Measurements from ENCODE around the gene FAM83B. TPM values are rescaled to one million over a fixed set of nuclear protein-coding genes. Genes with fewer than 3 reads are reported as not detected.
"Not testable (repeated sequence)": the region's sequence is repeated elsewhere in the genome, so short reads cannot be mapped to it uniquely, and the experiment has no call there.

Gene FAM83B
- total RNA-seq, 1 experiment from 2014 or later = not detected

DNA sequence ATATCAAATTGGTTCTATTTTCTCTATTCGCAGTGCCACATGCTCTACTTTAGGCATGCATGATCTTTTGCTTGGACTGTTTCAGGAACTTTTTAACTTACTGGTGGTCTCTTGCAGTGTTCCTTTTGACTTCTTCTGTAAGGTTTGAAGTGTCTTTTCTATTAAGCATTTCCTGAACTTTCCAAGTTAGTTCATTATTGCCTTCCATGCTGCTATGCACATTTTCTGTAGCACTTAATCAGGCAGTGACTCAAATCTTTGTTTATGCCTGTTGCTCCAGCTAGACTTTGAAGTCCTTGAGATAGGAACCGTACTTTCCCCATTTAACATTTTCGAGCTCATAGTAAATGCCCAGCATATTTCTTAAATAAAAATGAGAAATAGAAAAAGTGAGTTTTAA, 52.2 kb downstream of the FAM83B start:
- DNase-seq (ENCODE audit: low read depth) = no peak

DNA sequence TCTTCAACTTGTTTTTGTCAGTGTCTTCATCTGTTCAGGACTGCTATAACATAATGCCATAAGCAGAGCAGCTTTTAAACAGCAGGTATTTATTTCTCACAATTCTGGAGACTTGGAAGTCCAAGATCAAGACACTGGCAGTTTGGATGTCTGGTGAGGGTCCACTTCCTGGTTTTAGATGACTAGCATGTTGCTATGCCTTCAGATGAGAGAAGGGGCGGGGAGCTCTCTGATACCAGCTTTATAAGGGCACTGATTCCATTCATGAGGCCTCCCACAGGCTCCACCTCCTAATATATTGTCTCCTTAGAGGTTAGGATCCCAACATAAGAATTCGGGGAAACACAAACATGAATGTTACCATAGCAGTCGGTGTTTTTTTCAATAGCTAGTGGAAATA, 52.9 kb downstream of the FAM83B start:
- no peak for DNase-seq (ENCODE audit: low read depth)

DNA sequence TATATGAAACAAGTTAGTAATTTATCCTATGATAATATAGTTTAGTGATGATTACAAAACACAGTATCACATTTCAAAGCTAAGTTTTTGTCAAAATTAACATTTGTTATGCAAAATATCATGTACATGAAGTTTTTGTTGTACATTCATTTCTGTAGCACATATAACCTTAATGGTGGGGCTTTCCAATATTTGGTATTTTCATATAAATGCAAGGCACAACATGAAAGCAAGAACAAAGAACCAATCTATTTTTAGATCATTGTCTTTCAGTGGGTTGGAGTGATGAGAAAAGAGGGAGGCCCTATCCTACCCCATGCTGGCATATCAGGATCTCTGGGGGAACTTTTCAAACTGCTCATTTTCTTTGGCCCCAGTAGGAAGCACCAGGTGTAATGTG, 53.4 kb downstream of the FAM83B start:
- DNase-seq (ENCODE audit: low read depth) = no peak

DNA sequence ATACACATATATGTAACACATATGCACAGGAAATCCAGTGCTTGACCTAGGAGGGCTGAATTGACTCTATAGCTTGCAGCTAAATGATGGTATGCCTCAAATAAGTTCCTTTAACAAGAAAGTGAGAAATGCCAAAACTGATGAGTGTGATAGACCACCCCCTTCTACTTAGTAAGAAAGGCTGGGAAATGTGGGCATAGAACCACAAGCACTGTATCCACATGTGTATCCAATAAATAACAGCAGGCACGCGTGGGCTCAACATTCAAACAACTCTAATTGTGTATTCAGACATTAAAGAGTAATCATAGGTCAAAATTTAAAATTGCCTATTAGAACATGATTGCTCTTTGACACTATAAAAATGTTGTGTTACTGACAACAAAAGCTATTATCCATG, 54.1 kb downstream of the FAM83B start:
- no peak for DNase-seq (ENCODE audit: low read depth)

DNA sequence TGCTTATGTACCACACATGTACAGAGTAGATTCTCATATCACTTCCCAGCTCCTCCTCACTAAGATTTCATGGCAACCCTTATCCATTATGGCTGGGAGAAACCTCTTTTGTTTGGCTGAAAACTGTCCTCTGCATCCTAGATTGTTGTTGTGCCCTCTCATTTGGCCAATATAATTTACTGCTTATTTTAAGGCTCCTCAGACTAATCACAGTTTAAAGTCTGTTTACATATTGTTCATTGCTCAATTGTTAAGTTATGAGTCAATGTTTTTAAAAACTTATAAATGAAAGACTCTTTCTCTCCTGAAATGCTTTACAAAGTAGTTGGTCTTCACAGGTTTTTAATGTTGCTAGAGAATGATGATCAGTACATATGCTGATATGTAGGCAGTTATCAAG, 57.3 kb downstream of the FAM83B start:
- no peak for DNase-seq (ENCODE audit: low read depth)

DNA sequence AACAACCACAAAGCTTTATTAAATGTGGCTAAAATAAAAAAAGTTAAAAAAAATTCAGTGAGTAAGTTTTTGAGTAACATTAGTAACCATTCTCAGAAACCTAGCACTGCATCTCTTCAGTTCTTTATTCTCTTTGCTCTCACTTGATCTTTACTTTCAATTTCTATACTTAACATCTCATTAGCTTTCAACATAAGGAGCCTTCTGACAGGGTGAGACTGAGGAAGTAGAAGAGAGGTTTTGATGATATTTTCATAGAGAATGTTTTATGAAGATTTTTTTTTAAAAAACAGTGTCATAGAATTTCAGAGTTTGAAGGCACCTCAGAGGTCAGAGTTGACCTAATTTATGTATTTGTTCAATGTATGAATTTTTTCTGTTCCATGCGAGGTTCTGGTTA, 60.8 kb downstream of the FAM83B start:
- DNase-seq (ENCODE audit: low read depth) = no peak

DNA sequence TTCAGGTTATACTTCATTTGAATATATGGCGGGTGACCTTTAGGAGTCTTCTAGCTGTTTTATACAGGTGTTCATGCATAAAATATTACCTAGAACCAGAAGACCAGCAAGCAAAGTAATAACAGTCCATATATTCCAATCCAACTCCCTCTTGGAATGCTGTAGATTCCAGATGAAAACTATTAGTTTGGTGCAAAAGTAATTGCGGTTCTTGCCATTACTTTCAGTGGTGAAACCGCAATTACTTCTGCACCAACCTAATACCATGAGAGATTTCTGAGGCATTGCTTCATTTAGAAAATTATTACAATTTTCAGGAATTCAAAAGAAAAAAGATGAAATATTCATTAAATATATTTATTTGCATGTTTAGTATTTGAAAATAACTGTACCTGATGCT, 62.6 kb downstream of the FAM83B start:
- no peak for DNase-seq (ENCODE audit: low read depth)

DNA sequence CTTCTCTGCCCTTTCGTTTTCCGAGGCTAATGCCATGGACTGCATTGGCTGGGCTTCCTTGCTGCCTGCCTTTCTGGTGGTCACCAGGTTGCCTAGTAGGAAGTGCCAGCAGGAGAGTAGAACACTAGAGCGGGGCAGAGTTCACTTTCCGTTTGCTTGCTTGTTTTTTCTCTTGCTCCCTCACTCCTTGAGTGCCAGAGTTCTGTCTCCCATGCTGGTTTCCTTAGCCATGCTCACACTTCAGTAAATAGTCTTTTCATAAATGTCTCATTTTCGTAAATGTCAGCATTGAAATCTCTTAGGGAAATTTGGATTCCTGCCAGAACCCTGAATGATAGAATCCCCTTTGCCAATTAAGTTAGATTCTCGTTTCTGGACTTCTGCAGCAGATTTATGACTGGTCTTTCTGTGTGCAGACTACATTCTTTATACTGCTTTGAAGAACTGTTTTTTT, 63.9 kb downstream of the FAM83B start:
- DNase-seq (ENCODE audit: low read depth) = peak; percentile 1

DNA sequence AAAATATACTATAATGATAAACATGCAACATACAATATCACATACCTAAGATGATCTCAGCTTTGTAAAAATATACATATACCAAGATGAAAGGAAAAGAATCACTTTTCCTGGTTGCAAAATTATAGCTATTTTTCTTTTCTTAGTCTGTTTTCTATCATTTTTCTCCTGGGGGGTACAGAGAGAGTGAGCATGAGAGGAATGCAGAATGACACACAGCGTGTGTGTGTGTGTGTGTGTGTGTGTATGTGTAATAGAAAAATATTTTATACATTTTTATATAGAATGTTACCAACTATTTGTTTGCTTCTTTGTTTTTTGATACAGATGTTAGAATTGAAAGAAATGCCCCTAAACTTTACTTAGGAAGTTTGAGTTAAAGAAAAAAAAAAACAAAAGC, 64.3 kb downstream of the FAM83B start:
- DNase-seq (ENCODE audit: low read depth) = no peak

DNA sequence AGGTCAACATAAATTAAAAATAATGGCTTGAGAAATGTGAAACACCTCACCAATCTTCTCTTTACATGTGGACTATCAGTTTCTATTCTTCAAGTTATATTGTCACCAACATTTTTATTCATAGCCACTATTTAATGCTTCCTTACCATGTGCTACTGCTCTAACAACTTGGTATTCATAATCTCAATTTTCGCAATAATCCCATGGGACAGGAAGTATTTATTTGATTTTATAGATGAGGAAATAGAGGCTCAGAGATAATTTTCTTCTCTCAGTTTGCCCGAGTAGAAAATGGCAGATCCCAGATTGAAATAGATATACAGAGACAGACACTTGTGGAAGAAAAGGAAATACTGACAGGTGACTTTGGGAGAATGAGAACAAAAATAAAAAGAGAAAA, 66.6 kb downstream of the FAM83B start:
- DNase-seq (ENCODE audit: low read depth) = no peak

DNA sequence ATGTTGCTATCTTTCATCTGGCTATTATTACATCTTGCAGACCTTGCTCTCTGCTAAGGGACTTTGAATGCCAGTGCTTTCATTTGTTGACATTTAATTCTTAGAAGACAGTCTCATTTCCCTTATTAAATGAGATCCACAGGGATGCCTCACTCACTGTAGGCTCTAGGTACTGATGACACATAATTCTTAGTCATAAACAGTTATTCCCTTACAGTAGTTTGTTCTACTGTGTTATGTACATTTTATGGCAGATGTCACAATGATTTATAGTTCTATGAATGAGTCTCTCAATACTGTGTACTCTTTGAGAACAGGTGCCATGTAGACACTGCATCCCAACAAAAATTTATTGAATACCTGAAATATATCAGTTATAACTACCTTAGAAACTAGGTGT, 70.3 kb downstream of the FAM83B start:
- peak; percentile 3 for DNase-seq (ENCODE audit: low read depth)

DNA sequence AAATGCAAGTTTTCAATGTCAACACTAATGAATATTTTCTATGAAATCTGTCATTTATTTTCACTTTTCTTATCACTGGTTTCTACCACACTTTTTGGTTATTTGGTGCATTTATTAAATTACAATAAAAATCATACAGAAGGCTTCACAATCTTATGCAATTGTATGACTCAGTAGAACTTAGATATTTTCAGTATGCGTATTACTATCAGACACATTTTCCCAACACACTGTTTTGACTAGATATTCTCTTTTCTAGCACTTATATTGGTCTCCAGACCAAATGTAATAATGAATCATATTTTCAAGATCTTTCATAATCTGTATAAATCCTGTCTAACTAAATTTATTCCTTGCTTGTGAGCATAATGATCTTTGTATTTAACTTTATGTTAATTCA, 74.1 kb downstream of the FAM83B start:
- DNase-seq (ENCODE audit: low read depth) = no peak

DNA sequence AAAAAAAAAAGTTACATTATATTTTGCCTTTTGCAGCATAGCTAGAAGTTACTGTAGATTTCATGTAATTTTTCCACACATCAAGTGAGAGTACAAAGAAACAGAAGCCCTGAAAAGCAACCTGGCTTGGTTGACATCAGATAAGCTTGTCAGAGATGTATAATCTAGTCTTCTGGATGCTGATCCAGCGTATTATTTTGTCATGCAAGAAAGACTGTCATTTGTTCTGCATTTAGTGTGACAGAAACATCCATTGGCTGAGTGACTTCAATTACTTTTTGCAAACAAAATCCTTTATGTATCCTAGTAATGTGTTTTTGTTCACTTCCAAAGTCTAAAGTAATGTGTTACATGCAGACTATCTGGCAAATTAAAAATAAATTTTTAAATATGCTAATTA, 75.3 kb downstream of the FAM83B start:
- DNase-seq (ENCODE audit: low read depth) = no peak

DNA sequence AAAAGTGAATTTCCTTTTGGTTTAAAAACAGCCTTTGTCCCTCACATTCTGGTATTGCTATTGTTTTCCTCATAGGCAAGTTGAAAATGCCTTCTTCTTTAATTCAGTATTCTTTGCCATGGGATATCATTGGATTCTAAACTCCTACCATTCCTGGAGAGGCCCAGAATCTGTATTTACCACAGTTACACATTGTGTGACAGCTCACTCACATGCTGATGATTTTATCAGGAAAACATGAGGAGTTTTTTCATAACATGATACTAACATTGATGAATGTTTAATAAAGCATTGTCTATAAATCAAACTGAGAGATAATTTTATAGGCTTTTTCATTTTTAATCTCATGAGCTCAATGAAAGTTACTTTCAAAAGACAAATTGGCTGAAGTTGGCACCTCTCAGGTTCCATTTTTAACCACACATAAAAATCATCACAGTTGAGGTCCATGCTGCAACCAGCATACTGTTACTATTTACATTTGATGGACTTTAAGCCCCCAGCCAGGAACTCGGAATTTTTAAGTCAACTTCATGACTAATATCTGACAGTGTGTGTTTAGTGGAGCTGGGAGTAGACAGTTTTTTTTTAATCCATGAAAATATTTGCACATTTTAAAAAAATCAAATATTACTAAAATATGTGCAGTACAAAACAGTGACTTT, 82.8 kb downstream of the FAM83B start:
- no peak for DNase-seq (ENCODE audit: low read depth)

DNA sequence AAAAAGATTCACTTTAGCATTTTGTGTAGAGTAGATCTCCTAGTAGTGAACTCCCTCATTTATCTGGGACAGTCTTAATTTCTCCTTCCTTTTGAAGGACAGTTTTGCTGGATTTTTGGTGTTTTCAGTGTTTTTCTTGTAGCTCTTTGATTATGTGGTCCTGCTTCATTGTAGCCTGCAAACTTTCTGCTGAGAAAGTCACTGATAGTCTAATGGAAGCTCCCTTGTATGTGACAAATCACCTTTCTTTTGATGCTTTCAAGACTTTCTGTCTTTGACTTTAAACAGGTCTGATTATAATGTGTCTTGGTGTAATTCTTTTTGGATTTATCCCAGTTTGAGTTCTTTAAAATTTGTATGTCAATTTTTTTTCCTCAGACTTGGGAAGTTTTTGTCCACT, 86.1 kb downstream of the FAM83B start:
- DNase-seq (ENCODE audit: low read depth) = no peak

DNA sequence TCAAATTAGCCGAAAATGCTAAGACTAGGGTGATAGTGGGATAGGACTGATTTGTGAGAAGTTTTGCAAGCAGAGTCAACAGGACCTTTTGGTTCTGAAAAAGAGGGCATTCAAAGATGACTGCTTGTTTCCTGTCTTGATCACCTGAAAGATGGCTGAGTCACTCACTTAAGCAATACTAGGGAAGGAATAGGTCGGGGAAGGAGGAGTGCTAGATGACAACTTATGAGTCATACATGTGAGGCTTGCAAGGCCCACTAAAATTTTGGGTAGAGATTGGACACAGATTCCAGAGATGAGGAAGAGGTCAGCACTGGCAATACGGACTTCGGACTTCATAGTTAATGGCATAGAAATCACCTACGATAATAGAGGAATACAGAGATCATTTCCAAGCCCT, 89.2 kb downstream of the FAM83B start:
- DNase-seq (ENCODE audit: low read depth) = peak; percentile 24

DNA sequence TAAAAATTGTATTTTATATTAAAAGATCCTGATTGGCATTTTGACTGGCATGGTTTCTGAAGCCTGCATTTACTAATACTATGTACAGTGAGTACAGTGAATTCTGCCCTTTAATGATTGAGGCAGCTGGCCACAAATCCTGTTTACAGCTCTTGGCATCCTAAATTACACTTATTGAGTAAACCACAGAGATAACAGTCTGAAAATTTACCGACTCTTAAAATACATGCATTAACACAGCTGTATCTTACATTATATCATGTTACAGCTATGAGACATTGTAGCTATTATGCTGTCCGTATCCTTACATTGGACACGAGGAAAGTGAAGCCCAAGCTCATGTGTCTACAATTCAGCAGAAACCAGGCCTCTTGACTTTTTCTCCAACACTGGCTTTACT, 90.8 kb downstream of the FAM83B start:
- no peak for DNase-seq (ENCODE audit: low read depth)

DNA sequence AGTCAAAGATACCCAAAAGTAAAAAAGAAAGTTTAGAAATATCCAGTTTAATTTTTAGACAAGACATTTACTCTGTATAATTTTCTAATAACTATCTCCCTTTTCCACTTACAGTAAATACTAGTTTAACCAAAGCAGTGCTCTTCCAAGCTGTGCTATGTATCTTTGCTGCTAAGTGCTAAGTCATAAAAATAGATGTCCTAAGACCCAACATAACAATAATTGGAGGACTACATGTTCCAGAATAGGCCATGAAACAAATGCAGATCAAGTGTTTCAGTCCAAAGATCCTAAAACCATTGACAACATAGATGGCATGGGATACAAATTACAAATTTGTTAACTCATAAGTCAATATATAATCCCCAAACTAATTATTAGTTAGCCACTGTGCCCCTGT, 111.1 kb downstream of the FAM83B start:
- no peak for DNase-seq (ENCODE audit: low read depth)

DNA sequence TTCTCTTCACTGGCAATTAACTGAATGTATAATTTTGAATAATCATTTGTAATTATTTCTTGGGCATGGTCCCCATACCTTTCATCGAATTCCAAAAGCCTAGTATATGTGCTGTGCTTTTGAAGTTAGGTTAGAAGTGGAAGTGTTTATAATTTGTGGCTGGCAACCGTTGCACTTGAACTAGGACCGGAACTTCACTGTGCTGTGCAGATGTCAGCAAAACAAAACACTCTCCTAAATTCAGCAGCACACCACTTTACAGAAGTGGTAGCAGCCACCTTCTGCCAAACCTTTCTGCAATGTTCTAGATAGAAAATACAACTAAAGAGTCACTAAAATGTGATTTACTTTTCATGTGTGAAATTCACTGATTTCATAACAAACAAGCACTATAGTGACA, 111.9 kb downstream of the FAM83B start:
- no peak for DNase-seq (ENCODE audit: low read depth)

DNA sequence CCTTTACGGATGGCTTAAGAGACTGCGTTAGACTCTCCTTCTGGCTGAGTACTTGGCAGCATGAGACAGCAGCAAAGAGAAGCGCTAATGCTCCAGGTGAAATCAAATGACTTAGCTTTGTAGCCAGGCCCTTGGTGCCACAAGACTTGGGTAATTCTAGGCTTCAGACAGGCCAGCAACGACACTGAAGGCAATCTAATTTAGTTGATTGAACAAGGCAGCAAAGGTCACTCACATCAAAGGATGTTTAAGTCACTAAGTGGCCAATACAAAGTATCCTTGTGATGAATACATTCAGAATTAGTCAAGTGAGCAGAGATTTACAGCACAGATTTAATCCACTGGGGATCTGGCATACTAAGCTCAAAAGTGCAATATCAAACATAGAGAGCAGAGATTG, 113.2 kb downstream of the FAM83B start:
- DNase-seq (ENCODE audit: low read depth) = no peak

DNA sequence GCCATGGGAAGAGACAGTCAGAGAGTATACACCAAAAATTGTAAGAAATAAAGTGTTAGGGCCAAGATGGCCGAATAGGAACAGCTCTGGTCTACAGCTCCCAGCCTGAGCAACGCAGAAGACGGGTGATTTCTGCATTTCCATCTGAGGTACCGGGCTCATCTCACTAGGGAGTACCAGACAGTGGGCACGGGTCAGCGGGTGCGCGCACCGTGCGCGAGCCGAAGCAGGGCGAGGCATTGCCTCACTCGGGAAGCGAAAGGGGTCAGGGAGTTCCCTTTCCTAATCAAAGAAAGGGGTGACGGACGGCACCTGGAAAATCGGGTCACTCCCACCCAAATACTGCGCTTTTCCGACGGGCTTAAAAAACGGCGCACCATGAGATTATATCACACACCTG, 114.8 kb downstream of the FAM83B start:
- not testable (repeated sequence) for DNase-seq (ENCODE audit: low read depth)

DNA sequence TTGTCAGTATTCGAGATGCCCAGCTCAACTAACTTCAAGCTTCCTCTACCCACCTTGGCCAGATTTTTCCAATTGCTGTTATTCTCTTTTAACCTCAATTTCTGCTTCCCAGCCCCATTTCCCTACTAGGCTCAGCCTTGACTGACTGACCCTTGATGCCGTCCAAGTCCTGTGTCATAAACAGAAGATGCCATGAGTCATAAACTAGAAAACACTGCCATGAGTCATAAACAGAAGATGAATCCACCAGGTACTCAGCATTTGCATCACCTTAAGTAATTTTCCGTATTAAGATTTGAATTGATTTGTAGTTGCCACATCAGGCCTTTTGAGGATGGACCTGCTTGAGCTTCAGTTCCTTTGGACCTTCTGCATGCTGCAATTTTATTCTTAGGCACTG, 123.8 kb downstream of the FAM83B start:
- DNase-seq (ENCODE audit: low read depth) = no peak

DNA sequence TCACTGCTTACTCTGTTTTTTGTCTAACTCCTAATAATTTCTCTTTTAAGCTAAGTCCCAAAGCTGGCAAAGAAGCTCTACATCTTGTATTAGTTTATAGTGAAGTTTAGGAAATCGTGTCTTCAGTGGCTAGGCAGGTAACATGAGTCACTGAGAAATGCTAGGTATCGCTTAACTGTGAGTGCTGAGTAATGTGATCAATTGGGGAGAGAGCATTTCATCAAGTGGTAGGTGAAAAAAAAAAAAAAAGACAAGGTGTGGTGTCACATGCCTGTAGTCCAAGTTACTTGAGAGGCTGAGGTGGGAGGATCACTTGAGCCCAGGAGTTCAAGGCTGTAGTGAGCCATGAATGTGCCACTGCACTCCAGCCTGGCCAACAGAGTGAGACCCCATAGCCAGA, 125.3 kb downstream of the FAM83B start:
- DNase-seq (ENCODE audit: low read depth) = no peak

DNA sequence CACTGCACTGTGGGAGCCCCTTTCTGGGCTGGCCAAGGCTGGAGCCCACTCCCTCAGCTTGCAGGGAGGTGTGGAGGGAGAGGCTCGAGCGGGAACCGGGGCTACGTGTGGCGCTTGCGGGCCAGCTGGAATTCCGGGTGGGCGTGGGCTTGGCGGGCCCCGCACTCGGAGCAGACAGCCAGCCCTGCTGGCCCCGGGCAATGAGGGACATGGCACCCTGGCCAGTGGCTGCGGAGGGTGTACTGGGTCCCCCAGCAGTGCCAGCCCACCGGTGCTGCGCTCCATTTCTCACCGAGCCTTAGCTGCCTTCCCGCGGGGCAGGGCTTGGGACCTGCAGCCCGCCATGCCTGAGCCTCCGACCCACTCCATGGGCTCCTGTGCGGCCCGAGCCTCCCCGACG, 132.6 kb downstream of the FAM83B start:
- DNase-seq (ENCODE audit: low read depth) = not testable (repeated sequence)

Measured in LHCN-M2 (cell line).